CD14-positive monocyte (primary cell): Measurements from ENCODE around the gene HEATR1. TPM values are rescaled to one million over a fixed set of nuclear protein-coding genes. Genes with fewer than 3 reads are reported as not detected.

ENCODE experiments used
- DNase-seq, 3 donors: peaks; one replicate each; pipeline ENCODE4 v3.0.0-alpha.2; 2011 to 2022
- H2AFZ ChIP-seq: 2 replicates; pipeline ENCODE4 v1.6.0; 2012; ENCODE audit warnings: mild to moderate bottlenecking, low read depth, low read length, inconsistent platforms; ENCODE audit not compliant: insufficient read depth, poor library complexity, severe bottlenecking
- H3K27ac ChIP-seq, 2 donors: 1 replicate in 1 of 2; 2 replicates in 1 of 2; pipeline ENCODE4 v1.5.1; 2012 to 2013; ENCODE audit warnings: low read length in 2 of 2, control low read depth in 1 of 2, inconsistent platforms in 1 of 2, low read depth in 1 of 2, mild to moderate bottlenecking in 1 of 2
- H3K27me3 ChIP-seq, 2 donors: one replicate each; pipeline versions ENCODE4 v1.6.0 to v1.6.1; 2011 to 2013; ENCODE audit warnings: low read length in 2 of 2; ENCODE audit not compliant: control insufficient read depth in 2 of 2, insufficient read depth in 2 of 2
- H3K36me3 ChIP-seq, 2 donors: replicated peaks in 1 of 2; 1 replicate in 1 of 2; 2 replicates in 1 of 2; pipeline versions ENCODE4 v1.5.1 to v1.6.1; 2012 to 2013; ENCODE audit warnings: low read length in 2 of 2, control low read depth in 1 of 2, inconsistent platforms in 1 of 2, mild to moderate bottlenecking in 1 of 2; ENCODE audit not compliant: insufficient read depth in 2 of 2, control insufficient read depth in 1 of 2
- H3K4me1 ChIP-seq, 2 donors: 1 replicate in 1 of 2; 2 replicates in 1 of 2; pipeline versions ENCODE4 v1.5.1 to v1.6.1; 2012 to 2013; ENCODE audit warnings: low read length in 2 of 2, control low read depth in 1 of 2, inconsistent platforms in 1 of 2, mild to moderate bottlenecking in 1 of 2, moderate library complexity in 1 of 2; ENCODE audit not compliant: insufficient read depth in 2 of 2, control insufficient read depth in 1 of 2
- H3K4me2 ChIP-seq: replicated peaks from 2 replicates; pipeline ENCODE3; 2012; ENCODE audit warnings: low read length, moderate library complexity, mild to moderate bottlenecking; ENCODE audit not compliant: poor library complexity, severe bottlenecking; ENCODE audit errors: extremely low read depth
- H3K4me3 ChIP-seq, 3 experiments: fragments of 200-600 bp in 1 of 3; sonication (generic) in 1 of 3; replicated peaks in 1 of 3; 1 replicate in 2 of 3; 2 replicates in 1 of 3; pipeline ENCODE4 v1.5.1; 2011 to 2013; ENCODE audit warnings: low read length in 3 of 3, mild to moderate bottlenecking in 3 of 3, control low read depth in 2 of 3, low read depth in 2 of 3, inconsistent platforms in 1 of 3, moderate library complexity in 1 of 3
- H3K79me2 ChIP-seq: 2 replicates; pipeline ENCODE4 v1.6.0; 2012; ENCODE audit warnings: mild to moderate bottlenecking, control low read depth, inconsistent platforms, low read length, moderate library complexity; ENCODE audit not compliant: insufficient read depth
- H3K9ac ChIP-seq: 2 replicates; pipeline ENCODE4 v1.6.0; 2017; ENCODE audit warnings: low read length, mild to moderate bottlenecking; ENCODE audit not compliant: insufficient read depth, poor library complexity, severe bottlenecking
- H3K9me3 ChIP-seq, 2 donors: replicated peaks in 1 of 2; 1 replicate in 1 of 2; 2 replicates in 1 of 2; pipeline versions ENCODE4 v1.5.1 to v1.6.1; 2012 to 2013; ENCODE audit warnings: low read length in 2 of 2, control low read depth in 1 of 2; ENCODE audit not compliant: control insufficient read depth in 1 of 2, insufficient read depth in 1 of 2
- H4K20me1 ChIP-seq: 2 replicates; pipeline ENCODE4 v1.6.0; 2012; ENCODE audit warnings: mild to moderate bottlenecking, low read length, control low read depth, moderate library complexity; ENCODE audit not compliant: insufficient read depth
- H3K27ac Mint-ChIP-seq, 7 donors: one replicate each; pipeline ENCODE4 v1.8.0; 2020; ENCODE audit warnings: mild to moderate bottlenecking in 7 of 7, mixed read lengths in 7 of 7, moderate library complexity in 6 of 7, inconsistent platforms in 2 of 7
- H3K27me3 Mint-ChIP-seq, 3 donors: one replicate each; pipeline ENCODE4 v1.8.0; 2021 to 2022; ENCODE audit warnings: low read depth in 3 of 3, mild to moderate bottlenecking in 3 of 3, mixed read lengths in 3 of 3, moderate library complexity in 3 of 3, inconsistent platforms in 1 of 3
- H3K36me3 Mint-ChIP-seq, 2 donors: one replicate each; pipeline ENCODE4 v1.8.0; 2020; ENCODE audit warnings: mixed read lengths in 2 of 2, inconsistent platforms in 1 of 2, mild to moderate bottlenecking in 1 of 2
- H3K4me1 Mint-ChIP-seq: one replicate; pipeline ENCODE4 v1.8.0; 2020; ENCODE audit warnings: mild to moderate bottlenecking, mixed read lengths
- H3K4me3 Mint-ChIP-seq, 2 donors: one replicate each; pipeline ENCODE4 v1.8.0; 2020; ENCODE audit warnings: mild to moderate bottlenecking in 2 of 2, mixed read lengths in 2 of 2, moderate library complexity in 1 of 2
- H3K9me3 Mint-ChIP-seq, 7 donors: one replicate each; pipeline ENCODE4 v1.8.0; 2020 to 2022; ENCODE audit warnings: mixed read lengths in 7 of 7, mild to moderate bottlenecking in 6 of 7, moderate library complexity in 6 of 7, inconsistent platforms in 2 of 7
- WGBS: methylation state at CpG from one replicate; pipeline ENCODE4 v1.1.5; 2013; ENCODE audit warnings: missing lambda C conversion rate; ENCODE audit not compliant: insufficient coverage; 5-methylcytosine and 5-hydroxymethylcytosine counted together
- intact Hi-C, 2 donors: fragments of 100-400 bp; cut with micrococcal nuclease; formaldehyde crosslinking; loops; one replicate each; pipeline versions ENCODE4 v1.15.0 to v1.15.1; 2023
- polyA plus RNA-seq, 3 donors: library from polyadenylated mRNA; depleted of rRNA in 1 of 3; unstranded in 2 of 3; stranded (reverse) in 1 of 3; fragments of 300-500 nt in 2 of 3; fragments of >200 nt in 1 of 3; fragmentation: Illumina TruSeq in 2 of 3; gene quantifications; 1 replicate in 2 of 3; 2 replicates in 1 of 3; pipeline ENCODE4 v1.2.3, GENCODE V29; 2012 to 2021
- TF ChIP-seq, protein P1 (sequence below): fragments of 200-600 bp; IDR thresholded peaks from one replicate; pipeline ENCODE4 v1.8.0; 2022; ENCODE audit warnings: antibody characterized with exemption, mild to moderate bottlenecking

HEATR1 gene
- polyA plus RNA-seq, 3 donors: 2.8 to 4.2 (median 3.7) TPM

DNA sequence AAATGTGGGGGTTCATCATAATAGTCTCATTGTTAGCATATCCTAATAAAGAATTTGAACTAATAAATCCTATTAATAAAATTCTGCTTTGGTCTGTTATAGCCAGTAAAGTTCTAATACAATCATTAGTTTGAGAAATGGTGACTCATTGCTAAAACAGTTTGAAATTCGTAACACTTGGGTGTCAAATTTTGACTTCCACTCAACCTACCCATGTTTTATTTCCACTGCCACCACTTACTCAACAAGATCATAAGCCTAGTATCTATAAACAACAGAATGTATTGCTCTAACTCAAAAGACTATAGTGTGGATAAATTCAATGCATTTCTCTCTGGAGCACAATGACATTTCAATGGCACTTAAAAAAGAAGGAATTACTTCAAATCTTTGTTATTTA, 51.4 kb downstream of the HEATR1 start:
- no peaks in the 10 kb centered on the region for H3K4me1 Mint-ChIP-seq
- DNase-seq: no peak
- H3K9ac ChIP-seq: no peak overlapping the region
- intact Hi-C loops: no loop called here
- H3K36me3 Mint-ChIP-seq: peaks cover 86 to 94% of the 10 kb centered on the region in 2 donors
- H3K9me3 ChIP-seq: no peaks in the 10 kb centered on the region
- no CpG with 5 or more reads among the region's 1 CpG for WGBS
- H3K27ac ChIP-seq: no peak overlapping the region
- no peaks in the 10 kb centered on the region for H3K4me1 ChIP-seq
- peaks cover 93 to 100% of the 10 kb centered on the region in 2 donors for H3K36me3 ChIP-seq
- H4K20me1 ChIP-seq: peaks cover 8% of the 10 kb centered on the region
- H3K9me3 Mint-ChIP-seq: no peaks in the 10 kb centered on the region
- peak overlapping the region in 1 of 7 donors; percentile 42 for H3K27ac Mint-ChIP-seq
- TF ChIP-seq, protein P1, sequence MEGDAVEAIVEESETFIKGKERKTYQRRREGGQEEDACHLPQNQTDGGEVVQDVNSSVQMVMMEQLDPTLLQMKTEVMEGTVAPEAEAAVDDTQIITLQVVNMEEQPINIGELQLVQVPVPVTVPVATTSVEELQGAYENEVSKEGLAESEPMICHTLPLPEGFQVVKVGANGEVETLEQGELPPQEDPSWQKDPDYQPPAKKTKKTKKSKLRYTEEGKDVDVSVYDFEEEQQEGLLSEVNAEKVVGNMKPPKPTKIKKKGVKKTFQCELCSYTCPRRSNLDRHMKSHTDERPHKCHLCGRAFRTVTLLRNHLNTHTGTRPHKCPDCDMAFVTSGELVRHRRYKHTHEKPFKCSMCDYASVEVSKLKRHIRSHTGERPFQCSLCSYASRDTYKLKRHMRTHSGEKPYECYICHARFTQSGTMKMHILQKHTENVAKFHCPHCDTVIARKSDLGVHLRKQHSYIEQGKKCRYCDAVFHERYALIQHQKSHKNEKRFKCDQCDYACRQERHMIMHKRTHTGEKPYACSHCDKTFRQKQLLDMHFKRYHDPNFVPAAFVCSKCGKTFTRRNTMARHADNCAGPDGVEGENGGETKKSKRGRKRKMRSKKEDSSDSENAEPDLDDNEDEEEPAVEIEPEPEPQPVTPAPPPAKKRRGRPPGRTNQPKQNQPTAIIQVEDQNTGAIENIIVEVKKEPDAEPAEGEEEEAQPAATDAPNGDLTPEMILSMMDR: no peak
- peaks cover 0 to 1% (median 0%) of the 10 kb centered on the region in 3 donors for H3K27me3 Mint-ChIP-seq
- H3K4me3 Mint-ChIP-seq: no peak overlapping the region
- H2AFZ ChIP-seq: no peak overlapping the region
- no peak overlapping the region for H3K4me2 ChIP-seq
- H3K79me2 ChIP-seq: no peaks in the 10 kb centered on the region
- no peak overlapping the region for H3K4me3 ChIP-seq
- H3K27me3 ChIP-seq: no peaks in the 10 kb centered on the region

DNA sequence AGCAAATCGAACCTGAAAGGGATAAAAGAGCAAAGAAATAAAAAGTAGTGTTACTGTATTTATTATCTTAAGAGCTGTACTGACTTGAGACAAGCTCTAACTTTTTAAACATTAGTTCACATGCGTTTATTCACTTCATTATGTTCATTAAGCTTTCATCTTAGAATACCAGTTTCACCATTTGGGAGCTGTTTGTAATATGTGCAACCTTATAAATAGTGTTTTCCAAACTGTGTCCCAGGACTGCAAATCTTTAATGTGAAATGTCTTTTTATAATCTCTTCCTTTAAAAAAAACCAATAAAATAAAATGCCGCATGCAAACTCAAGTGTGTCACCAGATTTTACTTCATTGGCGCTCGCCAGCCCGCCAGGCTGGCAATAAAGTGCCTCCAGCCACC, 52.2 kb downstream of the HEATR1 start:
- Mint-ChIP-seq H3K4me3 (no peak overlapping the region), H3K4me1 (no peaks in the 10 kb centered on the region), H3K27me3 (peaks cover 0 to 1% (median 0%) of the 10 kb centered on the region in 3 donors), H3K9me3 (no peaks in the 10 kb centered on the region), H3K27ac (no peak overlapping the region), H3K36me3 (peaks cover 87 to 96% of the 10 kb centered on the region in 2 donors)
- Histone ChIP-seq H3K9ac (no peak overlapping the region), H3K27me3 (no peaks in the 10 kb centered on the region), H3K9me3 (no peaks in the 10 kb centered on the region), H3K79me2 (no peaks in the 10 kb centered on the region), H3K4me1 (no peaks in the 10 kb centered on the region), H3K27ac (no peak overlapping the region), H2AFZ (no peak overlapping the region), H3K4me3 (no peak overlapping the region), H4K20me1 (peaks cover 15% of the 10 kb centered on the region), H3K4me2 (no peak overlapping the region), H3K36me3 (peaks cover 93 to 100% of the 10 kb centered on the region in 2 donors)
- intact Hi-C loops: no loop called here
- DNase-seq: no peak
- TF ChIP-seq, protein P1: no peak
- WGBS: 87% methylated on average over 4 of the region's 6 CpGs
